Measurements from ENCODE around the gene NLRP1. TPM values are rescaled to one million over a fixed set of nuclear protein-coding genes. Genes with fewer than 3 reads are reported as not detected.

NLRP1 gene
- total RNA-seq (2022) (0.57 and 1.2 TPM in 2 replicates), Bru-seq, nascent RNA (percentile 15 among the genes with signal in this experiment), BruChase-seq, experiment 1, labeled RNA remaining after a 6-hour chase (percentile 14 among the genes with signal in this experiment), BruChase-seq, experiment 2, labeled RNA remaining after a 2-hour chase (percentile 12 among the genes with signal in this experiment)
- long read RNA-seq, result 0 reads

DNA sequence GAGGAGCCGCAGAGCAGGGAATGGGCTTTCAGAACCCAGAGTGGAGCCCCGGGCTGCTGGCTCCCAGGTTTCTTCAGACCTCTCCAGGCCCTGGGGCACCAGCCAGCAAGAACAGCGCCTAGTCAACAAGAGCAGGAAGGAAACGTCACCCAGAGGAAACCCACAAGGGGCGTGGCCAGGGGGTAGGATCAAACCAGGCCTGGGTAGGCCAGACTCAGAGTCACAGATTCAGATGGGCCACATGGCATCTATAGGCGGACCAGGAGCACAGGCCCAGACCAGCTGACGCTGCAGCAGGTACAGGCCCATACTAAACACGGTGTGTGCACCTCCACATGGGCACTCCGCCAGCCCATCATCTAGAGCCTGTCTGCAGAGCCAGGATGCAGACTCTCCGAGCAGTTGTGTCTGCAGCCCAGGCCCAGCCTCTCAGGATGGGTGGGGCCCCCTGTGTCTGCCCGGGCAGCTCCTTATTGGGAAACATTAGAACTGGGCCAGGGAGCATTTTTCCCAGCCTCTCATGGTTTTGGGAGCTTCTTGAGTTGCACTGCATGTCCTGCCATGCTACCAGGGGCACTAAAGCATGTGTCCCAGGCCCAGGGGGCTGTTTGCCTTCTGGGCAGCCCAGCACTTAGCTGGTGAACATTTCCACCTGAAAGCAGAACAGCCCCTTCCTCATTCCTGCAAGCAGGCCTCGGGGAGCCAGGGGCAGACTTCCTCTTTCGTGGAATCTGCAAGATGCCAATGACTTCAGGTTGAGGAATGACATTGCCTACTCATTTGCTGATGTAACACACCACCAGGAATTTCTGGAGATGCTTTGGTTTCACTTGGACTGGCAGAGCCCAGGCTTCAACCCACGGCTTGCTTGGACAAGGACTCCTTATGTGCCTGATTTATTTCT lies at the start of gene NLRP1:
TSS of gene NLRP1 (minus strand) at position 127 of the 904 bp plus-strand sequence. CDS start 552 bp downstream, outside the sequence.
- Mint-ChIP-seq H3K4me3 (ENCODE audit: low read depth, unreplicated experiment) (no peak within 1 kb of the TSS), H3K27me3 (ENCODE audit: unreplicated experiment) (peaks cover 46% of the 10 kb centered on the region), H3K4me1 (ENCODE audit: low read depth, unreplicated experiment) (peaks cover 7% of the 10 kb centered on the region), H3K36me3 (ENCODE audit: insufficient read depth, unreplicated experiment) (peaks cover 3% of the 10 kb centered on the region), H3K27ac (ENCODE audit: unreplicated experiment) (no peak within 1 kb of the TSS), H3K9me3 (ENCODE audit: low read depth, unreplicated experiment) (no peaks in the 10 kb centered on the region)
- intact Hi-C loops (cut with micrococcal nuclease; ENCODE audit: unreplicated experiment), result loop anchor here (5.0 to 10.0 kb wide), 2 partner anchors 703 to 1330 kb away; no protein-coding TSS in a partner anchor
- TF ChIP-seq, protein P1, sequence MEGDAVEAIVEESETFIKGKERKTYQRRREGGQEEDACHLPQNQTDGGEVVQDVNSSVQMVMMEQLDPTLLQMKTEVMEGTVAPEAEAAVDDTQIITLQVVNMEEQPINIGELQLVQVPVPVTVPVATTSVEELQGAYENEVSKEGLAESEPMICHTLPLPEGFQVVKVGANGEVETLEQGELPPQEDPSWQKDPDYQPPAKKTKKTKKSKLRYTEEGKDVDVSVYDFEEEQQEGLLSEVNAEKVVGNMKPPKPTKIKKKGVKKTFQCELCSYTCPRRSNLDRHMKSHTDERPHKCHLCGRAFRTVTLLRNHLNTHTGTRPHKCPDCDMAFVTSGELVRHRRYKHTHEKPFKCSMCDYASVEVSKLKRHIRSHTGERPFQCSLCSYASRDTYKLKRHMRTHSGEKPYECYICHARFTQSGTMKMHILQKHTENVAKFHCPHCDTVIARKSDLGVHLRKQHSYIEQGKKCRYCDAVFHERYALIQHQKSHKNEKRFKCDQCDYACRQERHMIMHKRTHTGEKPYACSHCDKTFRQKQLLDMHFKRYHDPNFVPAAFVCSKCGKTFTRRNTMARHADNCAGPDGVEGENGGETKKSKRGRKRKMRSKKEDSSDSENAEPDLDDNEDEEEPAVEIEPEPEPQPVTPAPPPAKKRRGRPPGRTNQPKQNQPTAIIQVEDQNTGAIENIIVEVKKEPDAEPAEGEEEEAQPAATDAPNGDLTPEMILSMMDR (IDR thresholded peaks at IDR 0.05; ENCODE audit: unreplicated experiment), result no peak
- peak; percentile 63 for DNase-seq
- CTCF ChIA-PET, result no interaction called here
- BruUV-seq (replicated peaks), result no TSS peak

- TF ChIP-seq, protein P1 (IDR thresholded peaks at IDR 0.05; ENCODE audit: unreplicated experiment), result no peak
- intact Hi-C loops (cut with micrococcal nuclease; ENCODE audit: unreplicated experiment), result no loop called here
- Mint-ChIP-seq H3K36me3 (ENCODE audit: insufficient read depth, unreplicated experiment) (no peaks in the 10 kb centered on the region), H3K27me3 (ENCODE audit: unreplicated experiment) (peaks cover 80% of the 10 kb centered on the region), H3K4me1 (ENCODE audit: low read depth, unreplicated experiment) (no peaks in the 10 kb centered on the region), H3K27ac (ENCODE audit: unreplicated experiment) (no peak overlapping the region), H3K4me3 (ENCODE audit: low read depth, unreplicated experiment) (no peak overlapping the region), H3K9me3 (ENCODE audit: low read depth, unreplicated experiment) (no peaks in the 10 kb centered on the region)
- no TSS peak for BruUV-seq (replicated peaks)
- CTCF ChIA-PET, result interaction anchor here (0.6 to 0.7 kb wide), 2 partner anchors 27 to 71 kb away, joined by 3 read pairs; no protein-coding TSS in a partner anchor
- DNase-seq, result no peak
Observed at GRCh38 chr17:5631958-5632590, 47.8 kb upstream of the NLRP1 start.

DNA sequence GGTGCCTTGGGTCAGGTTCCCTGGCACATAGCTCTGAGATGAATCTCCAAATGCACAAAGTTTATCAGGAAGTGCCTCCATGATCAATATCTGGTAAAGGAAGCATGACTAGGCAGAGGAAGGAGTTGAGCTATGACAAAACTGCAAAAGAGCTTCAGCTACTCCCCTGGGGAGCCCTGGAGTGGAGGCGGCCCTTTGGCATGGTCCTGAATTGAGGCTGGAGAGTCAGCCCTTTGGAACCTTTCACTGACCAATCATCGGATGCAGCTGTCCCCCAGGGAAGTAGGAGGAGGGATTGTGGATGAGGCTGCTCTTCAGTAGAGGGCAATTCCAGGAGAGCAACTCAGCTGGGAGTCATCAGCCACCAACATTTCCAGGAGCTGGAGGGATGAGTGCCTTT lies 46.1 kb upstream of the NLRP1 start:
- TF ChIP-seq, protein P1 (IDR thresholded peaks at IDR 0.05; ENCODE audit: unreplicated experiment), result no peak
- Mint-ChIP-seq H3K36me3 (ENCODE audit: insufficient read depth, unreplicated experiment) (no peaks in the 10 kb centered on the region), H3K4me3 (ENCODE audit: low read depth, unreplicated experiment) (no peak overlapping the region), H3K27ac (ENCODE audit: unreplicated experiment) (no peak overlapping the region), H3K9me3 (ENCODE audit: low read depth, unreplicated experiment) (no peaks in the 10 kb centered on the region), H3K4me1 (ENCODE audit: low read depth, unreplicated experiment) (no peaks in the 10 kb centered on the region), H3K27me3 (ENCODE audit: unreplicated experiment) (peaks cover 80% of the 10 kb centered on the region)
- intact Hi-C loops (cut with micrococcal nuclease; ENCODE audit: unreplicated experiment), result no loop called here
- no TSS peak for BruUV-seq (replicated peaks)
- CTCF ChIA-PET, result no interaction called here
- no peak for DNase-seq

DNA sequence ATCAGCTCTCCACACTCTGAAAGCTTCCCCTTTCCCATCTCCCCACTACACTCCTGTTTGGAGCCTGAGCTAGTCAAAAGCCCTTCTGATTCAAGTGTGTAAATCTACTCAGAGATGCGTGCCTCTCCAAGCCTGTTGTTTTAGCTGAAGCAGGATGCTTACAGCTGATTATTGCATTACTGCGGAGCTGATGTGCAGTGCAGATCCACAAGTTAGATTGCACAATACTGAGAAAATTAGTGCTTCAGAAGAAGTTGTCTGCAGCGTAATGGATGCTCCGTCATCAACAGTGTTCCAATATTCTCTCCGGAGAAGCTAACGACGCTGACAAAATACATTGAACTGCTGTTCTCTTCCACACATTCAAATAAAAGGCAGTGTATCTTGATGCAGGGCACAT lies 44.8 kb upstream of the NLRP1 start:
- BruUV-seq (replicated peaks), result no TSS peak
- TF ChIP-seq, protein P1 (IDR thresholded peaks at IDR 0.05; ENCODE audit: unreplicated experiment), result no peak
- DNase-seq, result no peak
- H3K36me3 Mint-ChIP-seq (ENCODE audit: insufficient read depth, unreplicated experiment), result no peaks in the 10 kb centered on the region
- peaks cover 81% of the 10 kb centered on the region for H3K27me3 Mint-ChIP-seq (ENCODE audit: unreplicated experiment)
- CTCF ChIA-PET, result no interaction called here
- H3K27ac Mint-ChIP-seq (ENCODE audit: unreplicated experiment), result no peak overlapping the region
- H3K4me1 Mint-ChIP-seq (ENCODE audit: low read depth, unreplicated experiment), result no peaks in the 10 kb centered on the region
- no peak overlapping the region for H3K4me3 Mint-ChIP-seq (ENCODE audit: low read depth, unreplicated experiment)
- H3K9me3 Mint-ChIP-seq (ENCODE audit: low read depth, unreplicated experiment), result no peaks in the 10 kb centered on the region
- intact Hi-C loops (cut with micrococcal nuclease; ENCODE audit: unreplicated experiment), result no loop called here

Data from Calu3 (cell line).